OCI-LY3 (cell line): ENCODE data around the gene SNX24.

Experiments used
- EZH2phosphoT487 ChIP-seq: fragments of 200-600 bp; shearing (Covaris generic); IDR thresholded peaks from 2 replicates; pipeline ENCODE4 v1.6.1; 2018; ENCODE audit warnings: antibody characterized with exemption, mixed run types, low read depth
- TF ChIP-seq, protein P1 (sequence below): fragments of 200-600, 300-600 bp; sonication (generic); IDR thresholded peaks from 2 replicates; pipeline ENCODE4 v1.5.1; 2014; ENCODE audit warnings: antibody characterized with exemption, low read length, low read depth

DNA sequence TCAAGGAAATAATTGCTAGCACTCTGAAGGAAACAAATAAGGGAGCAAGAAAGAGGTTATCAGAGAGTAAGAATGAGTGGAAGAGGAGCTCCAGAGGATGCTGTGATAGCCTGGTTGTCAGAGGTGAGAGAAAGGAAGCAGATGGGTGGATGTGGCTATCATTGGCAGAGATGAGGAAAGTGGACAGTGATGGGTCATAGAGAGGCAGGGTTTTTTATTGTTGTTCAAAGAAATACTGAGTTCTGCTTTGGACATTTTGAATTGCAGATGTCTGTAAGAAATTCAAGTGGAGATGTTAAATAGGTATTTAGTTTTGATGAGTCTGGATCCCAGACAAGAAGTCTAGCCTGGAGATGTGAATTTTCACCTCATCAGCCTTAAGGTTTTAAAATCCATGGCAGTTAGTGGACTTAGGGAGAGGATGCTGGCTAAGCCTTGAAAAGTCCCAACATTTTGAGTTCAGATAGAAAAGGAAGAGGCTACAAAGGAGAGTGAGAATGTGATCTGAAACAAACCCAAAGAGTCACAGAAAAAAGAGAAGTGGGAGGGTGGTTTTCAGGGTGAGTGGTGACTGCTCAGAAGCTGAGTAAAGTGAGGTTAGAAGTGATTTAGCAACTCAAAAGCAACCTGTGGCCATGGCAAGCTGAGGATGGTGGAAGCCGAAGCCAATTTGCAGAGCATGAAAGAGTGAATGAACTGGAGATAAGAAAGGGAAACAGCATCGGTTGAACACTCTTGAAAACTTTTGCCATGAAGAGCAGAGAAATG lies 140.7 kb downstream of the SNX24 start:
- TF ChIP-seq, protein P1, sequence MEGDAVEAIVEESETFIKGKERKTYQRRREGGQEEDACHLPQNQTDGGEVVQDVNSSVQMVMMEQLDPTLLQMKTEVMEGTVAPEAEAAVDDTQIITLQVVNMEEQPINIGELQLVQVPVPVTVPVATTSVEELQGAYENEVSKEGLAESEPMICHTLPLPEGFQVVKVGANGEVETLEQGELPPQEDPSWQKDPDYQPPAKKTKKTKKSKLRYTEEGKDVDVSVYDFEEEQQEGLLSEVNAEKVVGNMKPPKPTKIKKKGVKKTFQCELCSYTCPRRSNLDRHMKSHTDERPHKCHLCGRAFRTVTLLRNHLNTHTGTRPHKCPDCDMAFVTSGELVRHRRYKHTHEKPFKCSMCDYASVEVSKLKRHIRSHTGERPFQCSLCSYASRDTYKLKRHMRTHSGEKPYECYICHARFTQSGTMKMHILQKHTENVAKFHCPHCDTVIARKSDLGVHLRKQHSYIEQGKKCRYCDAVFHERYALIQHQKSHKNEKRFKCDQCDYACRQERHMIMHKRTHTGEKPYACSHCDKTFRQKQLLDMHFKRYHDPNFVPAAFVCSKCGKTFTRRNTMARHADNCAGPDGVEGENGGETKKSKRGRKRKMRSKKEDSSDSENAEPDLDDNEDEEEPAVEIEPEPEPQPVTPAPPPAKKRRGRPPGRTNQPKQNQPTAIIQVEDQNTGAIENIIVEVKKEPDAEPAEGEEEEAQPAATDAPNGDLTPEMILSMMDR: no peak
- TF ChIP-seq EZH2phosphoT487: no peak
